MM.1S (cell line): ENCODE results near the gene KAT6B.

Experiments used
- DNase-seq: peaks from one replicate; pipeline ENCODE4 v3.0.0-alpha.2; 2015
- H2AFZ ChIP-seq: fragments of 300-600 bp; sonication (generic); 2 replicates; pipeline ENCODE4 v1.6.0; 2016; ENCODE audit warnings: antibody characterized with exemption, low read length
- H3F3A ChIP-seq: fragments of 300-600 bp; sonication (generic); 2 replicates; pipeline ENCODE4 v1.6.1; 2016; ENCODE audit warnings: mild to moderate bottlenecking, antibody characterized with exemption, low read length, moderate library complexity, mixed read lengths; ENCODE audit not compliant: insufficient read depth
- H3K27ac ChIP-seq: fragments of 300-600 bp; sonication (generic); 2 replicates; pipeline ENCODE4 v1.5.1; 2016; ENCODE audit warnings: mild to moderate bottlenecking, low read length
- H3K27me3 ChIP-seq: fragments of 300-600 bp; sonication (generic); replicated peaks from 2 replicates; pipeline ENCODE4 v1.6.0; 2016; ENCODE audit warnings: low read length; ENCODE audit not compliant: insufficient read depth
- H3K36me3 ChIP-seq: fragments of 300-600 bp; sonication (generic); replicated peaks from 2 replicates; pipeline ENCODE4 v1.6.1; 2016; ENCODE audit warnings: mild to moderate bottlenecking, low read length, mixed read lengths; ENCODE audit not compliant: insufficient read depth
- H3K4me1 ChIP-seq: fragments of 300-600 bp; sonication (generic); 2 replicates; pipeline ENCODE4 v1.6.1; 2016; ENCODE audit warnings: low read length, mixed read lengths
- H3K4me2 ChIP-seq: fragments of 300-600 bp; sonication (generic); 2 replicates; pipeline ENCODE4 v1.6.0; 2016; ENCODE audit warnings: low read depth, low read length
- H3K4me3 ChIP-seq: fragments of 300-600 bp; sonication (generic); 2 replicates; pipeline ENCODE4 v1.5.1; 2016; ENCODE audit warnings: low read length, mixed read lengths
- H3K79me2 ChIP-seq: fragments of 300-600 bp; sonication (generic); 2 replicates; pipeline ENCODE4 v1.6.1; 2016; ENCODE audit warnings: mixed run types, low read length, mixed read lengths
- H3K9ac ChIP-seq: fragments of 300-600 bp; sonication (generic); 2 replicates; pipeline ENCODE4 v1.6.1; 2016; ENCODE audit warnings: low read length, mixed read lengths
- H3K9me2 ChIP-seq: fragments of 300-600 bp; sonication (generic); replicated peaks from 2 replicates; pipeline ENCODE4 v1.6.1; 2016; ENCODE audit warnings: mild to moderate bottlenecking, low read length, mixed read lengths; ENCODE audit not compliant: insufficient read depth
- H3K9me3 ChIP-seq: fragments of 300-600 bp; sonication (generic); replicated peaks from 2 replicates; pipeline ENCODE4 v1.6.1; 2016; ENCODE audit warnings: mild to moderate bottlenecking, low read length, mixed read lengths; ENCODE audit not compliant: insufficient read depth
- H4K20me1 ChIP-seq: fragments of 300-600 bp; sonication (generic); 2 replicates; pipeline ENCODE4 v1.6.1; 2016; ENCODE audit warnings: mild to moderate bottlenecking, low read length, moderate library complexity, mixed read lengths; ENCODE audit not compliant: insufficient read depth
- CTCF ChIP-seq: fragments of 300-600 bp; sonication (generic); IDR thresholded peaks from 2 replicates; pipeline ENCODE4 v1.5.1; 2016; ENCODE audit warnings: antibody characterized with exemption, low read length, mixed read lengths
- EZH2 ChIP-seq: fragments of 300-600 bp; sonication (generic); optimal IDR thresholded peaks from 2 replicates; pipeline ENCODE3; 2017; ENCODE audit warnings: low read depth, mild to moderate bottlenecking, antibody characterized with exemption, low read length, mixed read lengths
- EZH2phosphoT487 ChIP-seq: fragments of 300-600 bp; sonication (generic); IDR thresholded peaks from 2 replicates; pipeline ENCODE4 v1.6.1; 2018; ENCODE audit warnings: antibody characterized with exemption, low read length

Gene KAT6B

GRCh38 chr10:75018686-75019307, 192.4 kb downstream of the KAT6B start:
- Histone ChIP-seq H3K27me3 (no peaks in the 10 kb centered on the region), H3K4me3 (no peak overlapping the region), H2AFZ (no peak overlapping the region), H3K4me1 (peaks cover 46% of the 10 kb centered on the region), H3F3A (peaks cover 8% of the 10 kb centered on the region), H3K36me3 (no peaks in the 10 kb centered on the region; the same call in 1 of the 2 replicates), H3K79me2 (no peaks in the 10 kb centered on the region), H3K4me2 (no peak overlapping the region), H3K27ac (no peak overlapping the region), H4K20me1 (no peaks in the 10 kb centered on the region), H3K9me2 (no peaks in the 10 kb centered on the region), H3K9ac (no peak overlapping the region), H3K9me3 (no peaks in the 10 kb centered on the region)
- no peak for DNase-seq
- TF ChIP-seq CTCF, result no peak
- TF ChIP-seq EZH2, result no peak
- TF ChIP-seq EZH2phosphoT487, result no peak

DNA sequence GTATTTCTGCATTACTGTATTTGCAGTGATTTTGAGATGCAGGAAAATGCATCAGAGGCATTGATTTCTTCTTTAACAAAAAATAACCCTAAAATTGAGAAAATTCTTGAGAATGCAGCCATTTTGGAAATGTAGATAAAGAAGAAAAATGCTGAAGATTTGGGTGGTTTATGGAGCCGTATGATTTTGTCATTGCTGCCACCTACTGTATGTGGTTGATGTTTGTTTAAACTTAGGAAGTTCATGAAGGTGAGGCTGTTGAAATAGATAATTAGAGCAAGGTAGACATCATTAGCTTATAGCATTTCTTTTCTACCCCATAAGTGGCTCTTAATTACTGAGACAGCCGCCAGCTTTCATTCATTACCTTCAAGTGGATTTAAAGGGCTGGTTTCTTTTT, 193.0 kb downstream of the KAT6B start:
- Histone ChIP-seq H3K27me3 (no peaks in the 10 kb centered on the region), H3K9me3 (no peaks in the 10 kb centered on the region), H2AFZ (no peak overlapping the region), H3F3A (peaks cover 8% of the 10 kb centered on the region), H3K4me2 (no peak overlapping the region), H3K79me2 (no peaks in the 10 kb centered on the region), H4K20me1 (no peaks in the 10 kb centered on the region), H3K4me1 (peaks cover 43% of the 10 kb centered on the region), H3K9ac (no peak overlapping the region), H3K36me3 (no peaks in the 10 kb centered on the region; the same call in 1 of the 2 replicates), H3K27ac (no peak overlapping the region), H3K4me3 (no peak overlapping the region), H3K9me2 (no peaks in the 10 kb centered on the region)
- TF ChIP-seq CTCF, result peak; percentile 62
- TF ChIP-seq EZH2, result no peak
- peak; percentile 74 for DNase-seq

GRCh38 chr10:75020168-75020567, 193.8 kb downstream of the KAT6B start:
- Histone ChIP-seq H3K4me1 (peaks cover 35% of the 10 kb centered on the region), H3K4me2 (no peak overlapping the region), H3K4me3 (no peak overlapping the region), H3K79me2 (no peaks in the 10 kb centered on the region), H4K20me1 (no peaks in the 10 kb centered on the region), H3K27ac (no peak overlapping the region), H3F3A (no peaks in the 10 kb centered on the region; the same call in 1 of the 2 replicates), H3K9me2 (no peaks in the 10 kb centered on the region), H3K9me3 (no peaks in the 10 kb centered on the region), H2AFZ (no peak overlapping the region), H3K9ac (no peak overlapping the region), H3K27me3 (no peaks in the 10 kb centered on the region), H3K36me3 (peaks cover 6% of the 10 kb centered on the region; the same call in 1 of the 2 replicates)
- DNase-seq, result no peak
- no peak for TF ChIP-seq EZH2
- no peak for TF ChIP-seq CTCF
- TF ChIP-seq EZH2phosphoT487, result no peak
